ENCODE measurements around the gene EMD. TPM values are rescaled to one million over a fixed set of nuclear protein-coding genes. Genes with fewer than 3 reads are reported as not detected.

EMD gene
- total RNA-seq, 2 experiments from 2014 or later = 164 to 178 TPM

DNA sequence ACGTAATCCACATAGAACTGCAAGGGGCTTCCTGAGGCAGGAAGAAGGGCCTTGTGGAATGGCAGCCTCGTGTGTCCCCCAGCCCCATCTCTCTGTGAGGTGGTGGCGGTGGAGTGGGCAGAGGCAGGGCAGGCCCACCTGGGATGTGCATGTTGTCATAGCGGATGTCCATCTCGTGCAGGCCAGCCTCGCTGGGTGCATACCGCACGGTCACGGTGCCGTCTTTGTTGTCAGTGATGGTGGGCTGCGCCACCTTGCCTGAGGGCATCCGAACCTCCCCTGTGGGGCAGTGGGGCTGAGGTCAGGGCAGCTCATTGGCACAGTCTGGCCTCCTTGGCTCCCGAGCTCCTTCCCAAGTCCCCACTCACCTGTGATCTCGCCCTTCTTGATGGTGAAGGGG, 25.1 kb upstream of the EMD start:
- Histone ChIP-seq H3K27me3 (ENCODE audit: control insufficient read depth in 1 of 2, insufficient read depth in 2 of 2, low read length in 2 of 2) (no peaks in the 10 kb centered on the region), H3K36me3 (ENCODE audit: insufficient read depth, low read length) (peaks cover 100% of the 10 kb centered on the region), H3K9me3 (ENCODE audit: control insufficient read depth in 1 of 2, insufficient read depth in 1 of 2, low read length in 2 of 2) (peaks cover 0 to 4% of the 10 kb centered on the region in 2 experiments), H3K4me3 (ENCODE audit: low read length) (no peak overlapping the region), H3K27ac (ENCODE audit: low read depth in 1 of 2, low read length in 2 of 2) (peak overlapping the region in 1 of 2 donors; percentile 16), H3K4me1 (ENCODE audit: insufficient read depth, low read length) (peaks cover 100% of the 10 kb centered on the region)
- TF ChIP-seq, protein P1, sequence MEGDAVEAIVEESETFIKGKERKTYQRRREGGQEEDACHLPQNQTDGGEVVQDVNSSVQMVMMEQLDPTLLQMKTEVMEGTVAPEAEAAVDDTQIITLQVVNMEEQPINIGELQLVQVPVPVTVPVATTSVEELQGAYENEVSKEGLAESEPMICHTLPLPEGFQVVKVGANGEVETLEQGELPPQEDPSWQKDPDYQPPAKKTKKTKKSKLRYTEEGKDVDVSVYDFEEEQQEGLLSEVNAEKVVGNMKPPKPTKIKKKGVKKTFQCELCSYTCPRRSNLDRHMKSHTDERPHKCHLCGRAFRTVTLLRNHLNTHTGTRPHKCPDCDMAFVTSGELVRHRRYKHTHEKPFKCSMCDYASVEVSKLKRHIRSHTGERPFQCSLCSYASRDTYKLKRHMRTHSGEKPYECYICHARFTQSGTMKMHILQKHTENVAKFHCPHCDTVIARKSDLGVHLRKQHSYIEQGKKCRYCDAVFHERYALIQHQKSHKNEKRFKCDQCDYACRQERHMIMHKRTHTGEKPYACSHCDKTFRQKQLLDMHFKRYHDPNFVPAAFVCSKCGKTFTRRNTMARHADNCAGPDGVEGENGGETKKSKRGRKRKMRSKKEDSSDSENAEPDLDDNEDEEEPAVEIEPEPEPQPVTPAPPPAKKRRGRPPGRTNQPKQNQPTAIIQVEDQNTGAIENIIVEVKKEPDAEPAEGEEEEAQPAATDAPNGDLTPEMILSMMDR (IDR thresholded peaks at IDR 0.05) = no peak
- Mint-ChIP-seq H3K9me3 (no peaks in the 10 kb centered on the region), H3K36me3 (ENCODE audit: low read depth) (peaks cover 73% of the 10 kb centered on the region), H3K4me3 (no peak overlapping the region), H3K27me3 (no peaks in the 10 kb centered on the region), H3K4me1 (ENCODE audit: low read depth) (peaks cover 14% of the 10 kb centered on the region), H3K27ac (no peak overlapping the region)
- intact Hi-C loops (cut with DNase I, micrococcal nuclease) = no loop called here
- ATAC-seq (ENCODE audit: poor library complexity) (no peak), DNase-seq (peak in 1 of 14 experiments; percentile 4)
- ChIA-PET POLR2A (interaction anchor here (1.0 kb wide), 1 partner anchor 17 kb away, joined by 3 read pairs; no protein-coding TSS in a partner anchor), CTCF (no interaction called here)

DNA sequence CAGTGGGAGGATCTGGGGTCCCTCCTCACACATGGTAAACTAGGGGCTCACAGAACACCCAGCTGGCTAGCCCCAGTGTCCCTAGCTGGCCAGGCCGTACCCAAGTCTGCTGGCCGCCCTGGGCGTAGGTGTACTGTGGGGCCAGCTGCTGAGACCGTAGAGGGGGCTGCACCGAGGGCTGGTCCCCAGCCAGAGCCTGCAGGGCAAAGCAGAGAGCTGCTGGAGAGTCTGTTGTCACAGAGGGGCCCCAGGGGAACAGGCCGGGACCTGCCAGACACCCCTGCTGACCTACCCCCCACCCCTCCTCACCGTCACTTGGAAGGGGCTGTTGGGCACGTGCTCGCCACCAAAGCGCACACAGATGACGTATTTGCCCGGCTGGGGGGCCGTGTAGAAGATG, 24.6 kb upstream of the EMD start:
- Mint-ChIP-seq H3K27me3 (no peaks in the 10 kb centered on the region), H3K36me3 (ENCODE audit: low read depth) (peaks cover 74% of the 10 kb centered on the region), H3K4me3 (no peak overlapping the region), H3K4me1 (ENCODE audit: low read depth) (peaks cover 14% of the 10 kb centered on the region), H3K27ac (no peak overlapping the region), H3K9me3 (no peaks in the 10 kb centered on the region)
- DNase-seq (peak in 1 of 14 experiments; percentile 4), ATAC-seq (ENCODE audit: poor library complexity) (no peak)
- peaks cover 100% of the 10 kb centered on the region for H3K36me3 ChIP-seq (ENCODE audit: insufficient read depth, low read length)
- H3K4me1 ChIP-seq (ENCODE audit: insufficient read depth, low read length) = peaks cover 100% of the 10 kb centered on the region
- intact Hi-C loops (cut with DNase I, micrococcal nuclease) = no loop called here
- ChIA-PET CTCF (no interaction called here), POLR2A (interaction anchor here (1.0 kb wide), 1 partner anchor 16 kb away, joined by 3 read pairs; no protein-coding TSS in a partner anchor)
- TF ChIP-seq, protein P1 (IDR thresholded peaks at IDR 0.05) = no peak
- H3K4me3 ChIP-seq (ENCODE audit: low read length) = no peak overlapping the region
- H3K27ac ChIP-seq (ENCODE audit: low read depth in 1 of 2, low read length in 2 of 2) = peak overlapping the region in 1 of 2 donors; percentile 16
- peaks cover 0 to under 1% of the 10 kb centered on the region in 2 experiments for H3K9me3 ChIP-seq (ENCODE audit: control insufficient read depth in 1 of 2, insufficient read depth in 1 of 2, low read length in 2 of 2)
- no peaks in the 10 kb centered on the region for H3K27me3 ChIP-seq (ENCODE audit: control insufficient read depth in 1 of 2, insufficient read depth in 2 of 2, low read length in 2 of 2)

DNA sequence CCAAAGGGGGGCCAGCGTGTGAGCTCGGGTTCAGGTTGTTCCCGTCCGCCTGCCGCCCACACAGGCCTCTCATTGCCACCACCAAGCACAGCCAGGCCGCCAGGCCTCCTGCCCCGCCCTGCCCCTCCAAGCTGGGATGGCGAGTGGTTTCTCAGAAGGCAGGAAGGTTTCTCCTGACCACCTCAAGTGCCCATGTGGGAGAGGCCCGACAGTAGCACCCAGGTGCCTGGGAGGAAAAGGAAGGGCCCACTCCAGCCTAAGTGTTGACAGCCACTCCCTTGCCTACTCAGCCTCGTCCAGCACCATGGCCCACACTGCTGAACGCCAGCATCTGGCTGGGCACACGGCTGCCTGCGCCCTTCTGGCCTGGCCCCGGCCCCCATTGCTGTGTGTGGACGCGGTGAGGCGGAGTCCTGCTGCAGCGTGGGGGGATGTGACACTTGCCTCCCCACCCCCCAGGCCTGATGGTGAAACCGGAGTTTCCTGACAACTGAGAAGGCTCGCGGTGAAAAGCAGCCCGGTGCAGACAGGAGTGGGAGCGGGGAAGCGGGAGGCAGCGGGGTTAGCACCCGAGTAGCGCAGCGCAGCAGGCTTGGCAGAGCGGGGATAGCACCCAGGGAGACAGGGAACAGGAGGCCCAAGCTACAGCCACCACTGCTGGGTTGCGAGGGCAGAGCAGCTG, 23.9 kb upstream of the EMD start:
- Histone ChIP-seq H3K27me3 (ENCODE audit: control insufficient read depth in 1 of 2, insufficient read depth in 2 of 2, low read length in 2 of 2) (no peaks in the 10 kb centered on the region), H3K4me1 (ENCODE audit: insufficient read depth, low read length) (peaks cover 100% of the 10 kb centered on the region), H3K4me3 (ENCODE audit: low read length) (no peak overlapping the region), H3K27ac (ENCODE audit: low read depth in 1 of 2, low read length in 2 of 2) (no peak overlapping the region), H3K9me3 (ENCODE audit: control insufficient read depth in 1 of 2, insufficient read depth in 1 of 2, low read length in 2 of 2) (no peaks in the 10 kb centered on the region), H3K36me3 (ENCODE audit: insufficient read depth, low read length) (peaks cover 100% of the 10 kb centered on the region)
- H3K27me3 Mint-ChIP-seq = no peaks in the 10 kb centered on the region
- intact Hi-C loops (cut with DNase I, micrococcal nuclease) = no loop called here
- TF ChIP-seq, protein P1 (IDR thresholded peaks at IDR 0.05) = no peak
- CTCF ChIA-PET = no interaction called here
- peak in 1 of 14 experiments; percentile 1 for DNase-seq
- H3K4me1 Mint-ChIP-seq (ENCODE audit: low read depth) = peaks cover 14% of the 10 kb centered on the region
- no peak for ATAC-seq (ENCODE audit: poor library complexity)
- H3K9me3 Mint-ChIP-seq = no peaks in the 10 kb centered on the region
- no peak overlapping the region for H3K27ac Mint-ChIP-seq
- POLR2A ChIA-PET = no interaction called here
- no peak overlapping the region for H3K4me3 Mint-ChIP-seq
- peaks cover 67% of the 10 kb centered on the region for H3K36me3 Mint-ChIP-seq (ENCODE audit: low read depth)

All from CD4-positive, alpha-beta T cell (primary cell).